ENCODE results near the gene TMEM231.

The TMEM231 gene

DNA sequence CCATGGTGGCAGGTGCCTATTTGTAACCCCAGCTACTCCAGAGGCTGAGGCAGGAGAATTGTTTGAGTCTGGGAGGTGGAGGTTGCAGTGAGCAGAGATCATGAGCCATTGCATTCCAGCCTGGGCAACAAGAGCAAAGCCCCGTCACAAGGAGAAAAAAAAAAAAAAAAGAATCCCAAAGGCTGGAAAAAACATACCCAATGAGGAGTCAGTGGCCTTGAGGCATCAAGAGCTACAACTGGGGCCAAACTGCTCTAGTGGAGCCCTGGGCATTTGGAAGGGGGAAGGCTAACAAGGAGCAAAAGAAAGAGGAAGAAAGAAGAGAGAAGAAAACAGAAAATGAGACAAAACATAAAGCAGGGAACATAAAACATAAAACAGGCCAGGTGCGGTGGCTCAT, 67.7 kb downstream of the TMEM231 start:
- no peak for DNase-seq (ENCODE audit: low read depth)
